ENCODE measurements around the gene SDHAF3.

DNA sequence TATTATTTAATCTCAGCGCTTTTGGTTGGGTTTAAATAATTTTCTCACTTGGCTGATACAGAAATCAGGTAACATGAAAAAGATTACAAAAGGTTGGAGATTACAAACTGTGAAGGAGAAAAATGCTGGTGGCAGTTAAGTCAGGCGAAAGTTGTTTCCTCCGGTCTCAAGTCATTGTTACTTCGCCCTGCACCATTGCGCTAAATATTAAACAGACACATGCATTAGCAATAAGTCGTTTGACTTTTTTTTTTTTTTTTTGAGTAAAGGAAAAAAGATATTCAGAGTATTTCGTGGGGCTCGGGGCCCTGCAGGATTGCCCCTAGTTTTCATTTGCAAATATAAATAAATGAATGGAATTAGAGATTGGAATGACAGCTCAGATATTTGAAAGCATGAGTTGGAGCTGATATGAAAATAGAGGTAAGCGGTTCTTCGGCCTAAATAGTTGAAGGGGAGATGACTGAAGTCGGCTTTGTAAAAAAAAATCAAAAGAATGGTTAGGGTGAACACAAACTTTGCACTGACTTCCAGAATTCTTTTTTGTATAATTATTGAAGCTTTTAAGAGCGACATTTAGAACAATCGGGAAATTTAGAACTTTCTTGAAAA lies 914 bp downstream of the SDHAF3 start:
- TF ChIP-seq, protein P1, sequence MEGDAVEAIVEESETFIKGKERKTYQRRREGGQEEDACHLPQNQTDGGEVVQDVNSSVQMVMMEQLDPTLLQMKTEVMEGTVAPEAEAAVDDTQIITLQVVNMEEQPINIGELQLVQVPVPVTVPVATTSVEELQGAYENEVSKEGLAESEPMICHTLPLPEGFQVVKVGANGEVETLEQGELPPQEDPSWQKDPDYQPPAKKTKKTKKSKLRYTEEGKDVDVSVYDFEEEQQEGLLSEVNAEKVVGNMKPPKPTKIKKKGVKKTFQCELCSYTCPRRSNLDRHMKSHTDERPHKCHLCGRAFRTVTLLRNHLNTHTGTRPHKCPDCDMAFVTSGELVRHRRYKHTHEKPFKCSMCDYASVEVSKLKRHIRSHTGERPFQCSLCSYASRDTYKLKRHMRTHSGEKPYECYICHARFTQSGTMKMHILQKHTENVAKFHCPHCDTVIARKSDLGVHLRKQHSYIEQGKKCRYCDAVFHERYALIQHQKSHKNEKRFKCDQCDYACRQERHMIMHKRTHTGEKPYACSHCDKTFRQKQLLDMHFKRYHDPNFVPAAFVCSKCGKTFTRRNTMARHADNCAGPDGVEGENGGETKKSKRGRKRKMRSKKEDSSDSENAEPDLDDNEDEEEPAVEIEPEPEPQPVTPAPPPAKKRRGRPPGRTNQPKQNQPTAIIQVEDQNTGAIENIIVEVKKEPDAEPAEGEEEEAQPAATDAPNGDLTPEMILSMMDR (IDR thresholded peaks at IDR 0.05) = no peak
- TF ChIP-seq POLR2A (IDR thresholded peaks at IDR 0.05) = no peak

Data from thyroid gland (tissue), 4 donors.